Measurements from ENCODE around the gene STEAP2.

STEAP2 gene

GRCh38 chr7:90211391-90212148, at the start of gene STEAP2:
Gene STEAP2 (plus strand): TSS chr7:90211740. CDS start chr7:90225083, 13,343 bp downstream.
- no peak within 1 kb of the TSS for H3K4me3 ChIP-seq (ENCODE audit: low read depth, low read length)
- TF ChIP-seq, protein P1, sequence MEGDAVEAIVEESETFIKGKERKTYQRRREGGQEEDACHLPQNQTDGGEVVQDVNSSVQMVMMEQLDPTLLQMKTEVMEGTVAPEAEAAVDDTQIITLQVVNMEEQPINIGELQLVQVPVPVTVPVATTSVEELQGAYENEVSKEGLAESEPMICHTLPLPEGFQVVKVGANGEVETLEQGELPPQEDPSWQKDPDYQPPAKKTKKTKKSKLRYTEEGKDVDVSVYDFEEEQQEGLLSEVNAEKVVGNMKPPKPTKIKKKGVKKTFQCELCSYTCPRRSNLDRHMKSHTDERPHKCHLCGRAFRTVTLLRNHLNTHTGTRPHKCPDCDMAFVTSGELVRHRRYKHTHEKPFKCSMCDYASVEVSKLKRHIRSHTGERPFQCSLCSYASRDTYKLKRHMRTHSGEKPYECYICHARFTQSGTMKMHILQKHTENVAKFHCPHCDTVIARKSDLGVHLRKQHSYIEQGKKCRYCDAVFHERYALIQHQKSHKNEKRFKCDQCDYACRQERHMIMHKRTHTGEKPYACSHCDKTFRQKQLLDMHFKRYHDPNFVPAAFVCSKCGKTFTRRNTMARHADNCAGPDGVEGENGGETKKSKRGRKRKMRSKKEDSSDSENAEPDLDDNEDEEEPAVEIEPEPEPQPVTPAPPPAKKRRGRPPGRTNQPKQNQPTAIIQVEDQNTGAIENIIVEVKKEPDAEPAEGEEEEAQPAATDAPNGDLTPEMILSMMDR (IDR thresholded peaks at IDR 0.05; ENCODE audit: insufficient read depth, low read depth, low read length, missing control alignments) = peak; percentile 13
- peak; percentile 18 for DNase-seq (ENCODE audit: low read depth)

DNA sequence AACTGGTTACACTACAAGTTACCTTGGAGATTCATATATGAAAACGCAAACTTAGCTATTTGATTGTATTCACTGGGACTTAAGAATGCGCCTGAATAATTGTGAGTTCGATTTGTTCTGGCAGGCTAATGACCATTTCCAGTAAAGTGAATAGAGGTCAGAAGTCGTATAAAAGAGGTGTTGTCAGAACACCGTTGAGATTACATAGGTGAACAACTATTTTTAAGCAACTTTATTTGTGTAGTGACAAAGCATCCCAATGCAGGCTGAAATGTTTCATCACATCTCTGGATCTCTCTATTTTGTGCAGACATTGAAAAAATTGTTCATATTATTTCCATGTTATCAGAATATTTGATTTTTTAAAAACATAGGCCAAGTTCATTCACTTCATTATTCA, 48.0 kb upstream of the STEAP2 start:
- TF ChIP-seq, protein P1 (IDR thresholded peaks at IDR 0.05; ENCODE audit: insufficient read depth, low read depth, low read length, missing control alignments) = no peak
- no peak overlapping the region for H3K4me3 ChIP-seq (ENCODE audit: low read depth, low read length)
- no peak for DNase-seq (ENCODE audit: low read depth)

DNA sequence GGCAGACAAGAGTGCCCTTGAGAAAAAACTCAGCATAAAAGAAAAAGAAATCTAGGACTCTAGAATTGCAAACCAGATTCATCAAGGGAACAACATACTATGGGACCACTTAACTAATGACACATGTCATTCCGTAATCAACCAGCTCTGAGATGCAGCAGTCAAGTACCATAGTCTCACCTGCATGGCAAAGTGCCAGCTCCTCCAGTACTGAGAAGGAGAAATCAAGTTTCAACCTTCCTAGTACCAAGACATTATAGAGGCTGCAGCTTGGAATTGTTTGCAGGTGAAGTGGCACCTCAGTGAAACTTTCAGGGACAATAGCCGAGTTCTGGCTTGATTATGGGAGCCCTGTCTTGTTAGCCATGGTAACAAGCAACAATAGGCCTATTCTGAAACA, 45.8 kb upstream of the STEAP2 start:
- no peak for DNase-seq (ENCODE audit: low read depth)
- TF ChIP-seq, protein P1 (IDR thresholded peaks at IDR 0.05; ENCODE audit: insufficient read depth, low read depth, low read length, missing control alignments) = no peak
- H3K4me3 ChIP-seq (ENCODE audit: low read depth, low read length) = no peak overlapping the region

GRCh38 chr7:90166153-90166552, 45.4 kb upstream of the STEAP2 start:
- TF ChIP-seq, protein P1 (IDR thresholded peaks at IDR 0.05; ENCODE audit: insufficient read depth, low read depth, low read length, missing control alignments) = no peak
- DNase-seq (ENCODE audit: low read depth) = no peak
- no peak overlapping the region for H3K4me3 ChIP-seq (ENCODE audit: low read depth, low read length)

GRCh38 chr7:90167361-90167760, 44.2 kb upstream of the STEAP2 start:
- no peak for DNase-seq (ENCODE audit: low read depth)
- TF ChIP-seq, protein P1 (IDR thresholded peaks at IDR 0.05; ENCODE audit: insufficient read depth, low read depth, low read length, missing control alignments) = no peak
- no peak overlapping the region for H3K4me3 ChIP-seq (ENCODE audit: low read depth, low read length)

DNA sequence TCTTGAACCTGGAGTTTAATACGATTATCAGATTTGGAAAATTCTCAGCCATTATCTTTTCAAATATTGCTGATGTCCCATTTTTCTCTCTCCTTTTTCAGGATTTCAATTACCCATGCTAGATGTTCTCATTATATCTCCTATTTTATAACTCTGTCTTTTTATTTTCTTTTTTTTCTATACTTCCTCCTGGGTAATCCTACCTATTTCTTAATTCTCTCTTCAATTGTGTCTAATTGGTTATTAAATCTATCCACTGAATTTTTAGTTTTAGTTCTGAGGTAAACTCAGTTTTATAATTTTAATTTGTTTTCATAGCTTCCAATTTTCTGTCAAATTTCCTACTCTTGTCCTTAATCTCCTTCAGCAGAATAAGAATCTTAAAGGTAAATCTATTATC, 41.6 kb upstream of the STEAP2 start:
- TF ChIP-seq, protein P1 (IDR thresholded peaks at IDR 0.05; ENCODE audit: insufficient read depth, low read depth, low read length, missing control alignments) = no peak
- no peak for DNase-seq (ENCODE audit: low read depth)
- no peak overlapping the region for H3K4me3 ChIP-seq (ENCODE audit: low read depth, low read length)

- TF ChIP-seq, protein P1 (IDR thresholded peaks at IDR 0.05; ENCODE audit: insufficient read depth, low read depth, low read length, missing control alignments) = no peak
- no peak overlapping the region for H3K4me3 ChIP-seq (ENCODE audit: low read depth, low read length)
- no peak for DNase-seq (ENCODE audit: low read depth)
Measured at GRCh38 chr7:90172121-90172520, 39.4 kb upstream of the STEAP2 start.
